Thymus (tissue), 11 donors: ENCODE results near the gene PFN2. TPM values are rescaled to one million over a fixed set of nuclear protein-coding genes. Genes with fewer than 3 reads are reported as not detected.
A peak's percentile ranks its signal among the peaks of the same experiment; 100 is the strongest.
"Not testable (repeated sequence)": the region's sequence is repeated elsewhere in the genome, so short reads cannot be mapped to it uniquely, and the experiment has no call there.

ENCODE experiments used
- DNase-seq, 9 donors: peaks; one replicate each; pipeline ENCODE4 v3.0.0-alpha.2; 2013; ENCODE audit warnings: low spot score in 9 of 9, low read depth in 6 of 9, missing footprints in 1 of 9
- H3K27ac ChIP-seq, 2 donors: one replicate each; pipeline ENCODE4 v1.5.1; 2013; ENCODE audit warnings: control low read depth in 1 of 2, low read depth in 1 of 2, low read length in 1 of 2, mild to moderate bottlenecking in 1 of 2, moderate library complexity in 1 of 2
- H3K27me3 ChIP-seq, 2 donors: one replicate each; pipeline ENCODE4 v1.5.1; 2013; ENCODE audit warnings: low read length in 1 of 2; ENCODE audit not compliant: control insufficient read depth in 2 of 2, insufficient read depth in 1 of 2
- H3K36me3 ChIP-seq, 2 donors: one replicate each; pipeline ENCODE4 v1.5.1; 2013; ENCODE audit warnings: low read length in 1 of 2, mild to moderate bottlenecking in 1 of 2, moderate library complexity in 1 of 2; ENCODE audit not compliant: control insufficient read depth in 2 of 2, insufficient read depth in 2 of 2
- H3K4me1 ChIP-seq, 2 donors: one replicate each; pipeline ENCODE4 v1.5.1; 2013; ENCODE audit warnings: low read length in 2 of 2; ENCODE audit not compliant: control insufficient read depth in 2 of 2, insufficient read depth in 2 of 2
- H3K4me3 ChIP-seq, 2 donors: one replicate each; pipeline ENCODE4 v1.5.1; 2013; ENCODE audit warnings: low read length in 2 of 2, control low read depth in 1 of 2, mild to moderate bottlenecking in 1 of 2
- H3K9me3 ChIP-seq, 2 donors: one replicate each; pipeline ENCODE4 v1.5.1; 2013; ENCODE audit warnings: low read length in 1 of 2, mild to moderate bottlenecking in 1 of 2; ENCODE audit not compliant: control insufficient read depth in 2 of 2, insufficient read depth in 1 of 2
- WGBS: extraction: QIAGEN DNeasy Blood & Tissue Kit; methylation state at CpG from one replicate; pipeline ENCODE4 v1.1.7; 2013; 5-methylcytosine and 5-hydroxymethylcytosine counted together
- polyA plus RNA-seq: library from polyadenylated mRNA; stranded (reverse); fragments of 200-250 nt; gene quantifications from one replicate; pipeline ENCODE4 v1.2.3, GENCODE V29; 2013
- total RNA-seq: library from RNA; stranded (reverse); fragments of 120-200 nt; gene quantifications from one replicate; pipeline ENCODE4 v1.2.4, GENCODE V29; 2013
- donor health status: healthy.

Gene PFN2
- total and polyA plus RNA-seq, 2 donors: 23.6 to 73.9 TPM

DNA sequence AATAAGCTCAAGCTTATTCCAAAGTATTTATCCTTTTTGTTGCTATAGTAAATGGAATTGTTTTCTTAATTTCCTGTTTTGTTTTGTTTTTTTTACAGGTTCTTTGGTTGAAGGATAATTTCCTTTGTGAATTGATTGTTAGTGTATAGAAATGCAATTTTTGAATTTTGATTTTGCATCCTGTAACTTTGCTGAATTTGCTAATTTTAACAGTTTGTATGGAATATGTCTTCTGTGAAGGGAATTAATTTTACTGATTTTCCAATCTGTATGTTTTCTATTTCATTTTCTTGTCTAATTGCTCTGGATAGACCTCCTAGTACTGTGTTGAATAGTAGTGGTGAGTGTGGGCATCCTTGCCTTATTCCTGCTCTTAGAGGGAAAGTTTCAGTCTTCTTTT lies 28.3 kb downstream of the PFN2 start:
- Histone ChIP-seq H3K36me3 (no peaks in the 10 kb centered on the region), H3K4me1 (no peaks in the 10 kb centered on the region), H3K27me3 (no peaks in the 10 kb centered on the region), H3K4me3 (no peak overlapping the region), H3K9me3 (peaks cover 0 to 6% of the 10 kb centered on the region in 2 donors), H3K27ac (no peak overlapping the region)
- no peak for DNase-seq

DNA sequence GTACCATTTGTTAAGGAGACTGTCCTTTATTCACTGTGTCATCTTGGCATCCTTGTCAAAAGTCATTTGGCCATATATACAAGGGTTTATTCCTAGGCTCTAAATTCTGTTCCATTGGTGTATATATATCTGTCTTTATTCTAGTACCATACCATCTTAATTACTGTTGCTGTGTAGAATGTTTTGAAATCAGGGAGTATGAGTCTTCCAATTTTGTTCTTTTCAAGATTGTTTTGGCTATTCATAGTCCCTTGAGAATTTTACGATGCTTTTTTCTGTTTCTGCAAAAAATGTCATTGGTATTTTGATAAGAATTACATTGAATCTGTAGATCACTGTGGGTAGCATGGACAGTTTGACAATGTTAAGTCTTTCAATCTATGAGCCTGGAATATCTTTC lies 28.7 kb downstream of the PFN2 start:
- no peak overlapping the region for H3K27ac ChIP-seq
- no peaks in the 10 kb centered on the region for H3K27me3 ChIP-seq
- DNase-seq: no peak
- no peak overlapping the region for H3K4me3 ChIP-seq
- 99% methylated on average over 1 of the region's 1 CpG for WGBS
- H3K4me1 ChIP-seq: no peaks in the 10 kb centered on the region
- peaks cover 0 to 6% of the 10 kb centered on the region in 2 donors for H3K9me3 ChIP-seq
- H3K36me3 ChIP-seq: peaks cover 0 to 3% of the 10 kb centered on the region in 2 donors

DNA sequence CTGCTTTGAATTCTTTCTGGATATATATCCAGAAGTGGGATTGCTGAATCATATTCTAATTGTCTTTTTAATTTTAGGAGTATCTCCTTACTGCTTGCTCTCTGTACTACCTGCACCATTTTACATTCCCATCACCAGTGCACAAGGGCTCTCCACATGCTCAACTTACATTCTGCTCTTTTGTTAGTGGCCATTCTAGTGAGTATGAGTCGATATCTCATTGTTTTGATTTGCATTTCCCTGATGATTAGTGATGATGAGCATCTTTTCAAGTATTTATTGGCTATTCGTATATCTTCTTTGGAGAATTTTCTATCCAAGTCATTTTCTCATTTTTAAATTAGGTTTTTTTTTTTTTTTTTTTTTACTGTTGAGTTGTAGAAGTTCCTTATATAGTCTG lies 29.5 kb downstream of the PFN2 start:
- WGBS: 96% methylated on average over 2 of the region's 2 CpGs
- DNase-seq: no peak
- Histone ChIP-seq H3K4me3 (no peak overlapping the region), H3K9me3 (peaks cover 0 to 6% of the 10 kb centered on the region in 2 donors), H3K4me1 (no peaks in the 10 kb centered on the region), H3K27me3 (no peaks in the 10 kb centered on the region), H3K36me3 (peaks cover 0 to 3% of the 10 kb centered on the region in 2 donors), H3K27ac (no peak overlapping the region)

DNA sequence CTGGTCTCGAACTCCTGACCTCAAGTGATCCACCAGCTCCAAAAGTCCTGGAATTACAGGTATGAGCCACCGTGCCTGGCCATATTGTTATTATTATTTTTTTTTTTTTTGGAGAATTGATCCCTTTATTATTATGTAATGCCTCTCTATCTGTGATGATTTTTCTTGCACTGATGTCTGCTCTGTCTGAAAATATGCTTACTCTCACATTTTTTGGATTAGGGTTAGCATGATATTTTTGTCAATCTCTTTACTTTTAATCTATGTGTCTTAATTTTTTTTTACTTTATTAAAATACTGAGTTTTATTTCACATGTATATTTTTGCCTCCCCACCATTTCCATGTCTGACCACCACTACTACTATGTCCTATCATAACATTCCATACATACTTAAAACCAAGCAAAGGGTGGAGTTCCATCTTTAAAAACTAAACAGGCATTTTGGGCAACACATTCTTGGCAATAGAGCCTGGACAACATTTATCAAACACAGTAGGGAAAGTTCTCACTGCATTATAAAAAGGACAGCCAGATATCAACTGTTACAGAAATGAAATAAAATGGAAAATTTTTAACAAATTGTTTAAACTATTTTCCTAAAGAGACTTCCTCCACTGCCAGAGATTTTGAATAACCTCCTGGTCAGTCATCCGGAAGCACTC lies 32.2 kb downstream of the PFN2 start:
- over 99% methylated on average over 3 of the region's 3 CpGs for WGBS
- H3K4me1 ChIP-seq, H3K27me3 ChIP-seq, H3K27ac ChIP-seq, H3K36me3 ChIP-seq, H3K4me3 ChIP-seq, H3K9me3 ChIP-seq, DNase-seq: not testable (repeated sequence)

DNA sequence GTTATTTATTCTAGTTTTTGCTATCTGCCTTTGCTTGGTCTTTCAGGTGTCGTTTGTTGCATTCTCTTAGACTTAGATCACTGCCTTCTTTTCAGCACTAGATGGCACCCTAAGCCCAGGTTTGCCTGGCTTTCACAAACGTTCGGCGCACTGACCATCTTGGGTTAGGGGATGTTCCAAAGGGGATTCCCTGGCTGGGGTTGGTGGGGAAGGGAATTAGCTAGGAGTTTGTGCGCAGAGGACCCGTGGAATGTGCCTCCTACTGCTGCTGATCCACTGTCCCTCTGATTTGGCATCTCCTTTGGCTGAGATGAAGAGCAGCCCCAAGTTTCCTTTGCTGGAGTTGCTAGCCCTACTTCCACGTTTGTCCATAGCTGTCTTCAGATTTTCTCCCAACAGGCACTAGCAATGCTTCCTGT lies 33.9 kb downstream of the PFN2 start:
- peaks cover 9% of the 10 kb centered on the region in 2 donors for H3K36me3 ChIP-seq
- no peaks in the 10 kb centered on the region for H3K27me3 ChIP-seq
- 83% methylated on average over 7 of the region's 7 CpGs for WGBS
- peak; percentile 9 to 61 (median 31) for DNase-seq
- H3K4me1 ChIP-seq: no peaks in the 10 kb centered on the region
- H3K27ac ChIP-seq: no peak overlapping the region
- H3K4me3 ChIP-seq: no peak overlapping the region
- H3K9me3 ChIP-seq: peaks cover 0 to 8% of the 10 kb centered on the region in 2 donors

DNA sequence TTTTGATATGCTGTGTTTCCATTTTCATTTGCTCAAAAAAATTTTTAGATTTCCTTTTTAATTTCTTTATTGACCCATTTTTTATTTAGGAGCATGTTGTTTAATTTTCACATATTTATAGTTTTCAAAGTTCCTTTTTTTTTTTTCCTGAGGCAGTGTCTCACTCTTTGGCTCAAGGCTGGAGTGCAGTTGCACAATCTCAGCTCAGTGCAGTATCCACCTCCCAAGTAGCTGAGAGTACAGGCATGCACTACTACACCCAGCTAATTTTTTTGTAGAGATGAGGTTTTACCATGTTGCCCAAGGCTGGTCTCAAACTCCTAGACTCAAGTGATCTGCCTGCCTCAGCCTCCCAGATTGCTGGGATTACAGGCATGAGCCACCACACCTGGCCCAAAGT lies 36.2 kb downstream of the PFN2 start:
- Histone ChIP-seq H3K27me3 (no peaks in the 10 kb centered on the region), H3K9me3 (peaks cover 0 to 8% of the 10 kb centered on the region in 2 donors), H3K27ac (no peak overlapping the region), H3K4me1 (no peaks in the 10 kb centered on the region), H3K4me3 (no peak overlapping the region), H3K36me3 (peaks cover 9% of the 10 kb centered on the region in 2 donors)
- DNase-seq: no peak

DNA sequence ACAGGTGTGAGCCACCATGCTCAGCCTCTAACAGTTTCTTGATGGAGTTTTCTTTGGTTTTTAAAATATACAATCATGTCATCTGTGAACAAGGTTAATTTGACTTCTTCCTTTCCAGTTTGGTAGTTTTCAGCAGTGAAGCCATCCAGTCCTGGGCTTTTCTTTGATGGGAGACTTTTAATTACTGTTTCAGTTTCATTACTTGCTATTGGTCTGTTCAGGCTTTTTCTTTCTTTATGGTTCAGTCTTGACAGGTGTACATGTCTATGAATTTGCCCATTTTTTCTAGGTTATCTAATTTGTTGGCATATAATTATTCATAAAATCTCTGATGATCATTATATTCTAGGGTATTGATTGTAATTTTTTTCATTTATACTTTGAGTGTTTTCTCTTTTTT lies 36.8 kb downstream of the PFN2 start:
- peaks cover 9% of the 10 kb centered on the region in 2 donors for H3K36me3 ChIP-seq
- H3K4me1 ChIP-seq: no peaks in the 10 kb centered on the region
- no peak for DNase-seq
- H3K27ac ChIP-seq: no peak overlapping the region
- H3K4me3 ChIP-seq: no peak overlapping the region
- no peaks in the 10 kb centered on the region for H3K27me3 ChIP-seq
- H3K9me3 ChIP-seq: peaks cover 0 to 8% of the 10 kb centered on the region in 2 donors

DNA sequence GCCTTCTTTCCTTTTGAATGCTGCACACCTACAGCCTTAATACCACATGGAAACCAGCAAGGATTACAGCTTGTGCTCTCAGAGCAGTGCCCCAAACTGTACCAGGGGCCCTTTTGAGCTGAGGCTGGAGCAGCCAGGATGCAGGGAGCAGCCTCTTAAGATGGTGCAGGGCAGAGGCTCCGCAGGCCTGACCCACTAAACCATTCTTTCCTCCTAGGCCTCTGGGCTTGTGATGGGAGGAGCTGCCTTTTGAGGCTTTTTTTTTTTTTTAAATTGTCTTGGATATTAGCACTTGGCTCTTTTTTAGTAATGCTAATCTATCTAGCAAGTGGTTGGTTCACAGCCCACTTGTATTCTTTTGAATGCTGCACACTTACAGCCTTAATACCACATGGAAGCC lies 37.7 kb downstream of the PFN2 start:
- Histone ChIP-seq H3K36me3 (peaks cover 9% of the 10 kb centered on the region in 2 donors), H3K27ac (no peak overlapping the region), H3K4me3 (no peak overlapping the region), H3K9me3 (peaks cover 0 to 8% of the 10 kb centered on the region in 2 donors), H3K4me1 (no peaks in the 10 kb centered on the region), H3K27me3 (no peaks in the 10 kb centered on the region)
- DNase-seq: no peak
- WGBS: 98% methylated on average over 1 of the region's 1 CpG

DNA sequence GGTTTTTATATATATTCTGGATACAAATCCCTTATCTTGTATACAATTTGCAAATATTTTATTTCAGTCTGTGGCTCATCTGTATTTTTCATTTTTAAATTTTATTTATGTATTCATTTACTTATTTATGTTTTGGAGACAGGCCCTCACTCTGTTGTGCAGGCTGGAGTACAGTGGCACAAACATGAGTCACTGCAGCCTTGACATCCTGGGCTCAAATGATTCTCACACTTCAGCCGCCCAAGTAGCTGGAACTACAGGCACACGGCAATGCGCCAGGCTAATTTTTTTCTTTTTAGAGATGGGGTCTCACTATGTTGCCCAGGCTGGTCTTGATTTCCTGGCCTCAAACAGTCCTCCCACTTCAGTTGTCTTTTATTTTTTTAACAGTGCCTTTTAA lies 50.6 kb downstream of the PFN2 start:
- H3K9me3 ChIP-seq: no peaks in the 10 kb centered on the region
- H3K4me3 ChIP-seq: no peak overlapping the region
- H3K36me3 ChIP-seq: peaks cover 0 to 2% of the 10 kb centered on the region in 2 donors
- no peaks in the 10 kb centered on the region for H3K27me3 ChIP-seq
- over 99% methylated on average over 3 of the region's 3 CpGs for WGBS
- DNase-seq: no peak
- H3K4me1 ChIP-seq: no peaks in the 10 kb centered on the region
- H3K27ac ChIP-seq: no peak overlapping the region
